H9 (cell line): Measurements from ENCODE around the gene JAKMIP1. TPM values are rescaled to one million over a fixed set of nuclear protein-coding genes. Genes with fewer than 3 reads are reported as not detected.

Experiments used
- DNase-seq: peaks from one replicate; pipeline ENCODE4 v3.0.0-alpha.2; 2017
- H2AFZ ChIP-seq: one replicate; pipeline ENCODE4 v1.6.1; 2013; ENCODE audit warnings: mild to moderate bottlenecking, low read length, control low read depth, moderate library complexity
- H2AK5ac ChIP-seq: 2 replicates; pipeline ENCODE4 v1.6.1; 2013; ENCODE audit warnings: low read length, control low read depth, mixed read lengths; ENCODE audit not compliant: insufficient read length
- H2BK120ac ChIP-seq: one replicate; pipeline ENCODE4 v1.6.1; 2013; ENCODE audit warnings: low read depth, mild to moderate bottlenecking, low read length, control low read depth, inconsistent platforms; ENCODE audit not compliant: poor library complexity, severe bottlenecking
- H2BK12ac ChIP-seq: 2 replicates; pipeline ENCODE4 v1.6.1; 2013; ENCODE audit warnings: low read length, control low read depth, mixed read lengths, low read depth; ENCODE audit not compliant: insufficient read length
- H2BK15ac ChIP-seq: 2 replicates; pipeline ENCODE4 v1.6.1; 2013; ENCODE audit warnings: low read depth, low read length, control low read depth
- H2BK20ac ChIP-seq: one replicate; pipeline ENCODE4 v1.6.1; 2013; ENCODE audit warnings: low read depth, mild to moderate bottlenecking, low read length, control low read depth, inconsistent platforms; ENCODE audit not compliant: poor library complexity, severe bottlenecking
- H2BK5ac ChIP-seq: 2 replicates; pipeline ENCODE4 v1.6.1; 2013; ENCODE audit warnings: low read length, control low read depth, mixed read lengths; ENCODE audit not compliant: insufficient read length
- H3K14ac ChIP-seq: 2 replicates; pipeline ENCODE4 v1.6.1; 2013; ENCODE audit warnings: low read length, control low read depth; ENCODE audit not compliant: insufficient read depth
- H3K18ac ChIP-seq: 2 replicates; pipeline ENCODE4 v1.6.1; 2013; ENCODE audit warnings: low read depth, mild to moderate bottlenecking, mixed read lengths, low read length, control low read depth; ENCODE audit not compliant: insufficient read length
- H3K23ac ChIP-seq: 2 replicates; pipeline ENCODE4 v1.6.1; 2013; ENCODE audit warnings: low read length, control low read depth, mixed read lengths, low read depth; ENCODE audit not compliant: insufficient read length
- H3K23me2 ChIP-seq: 2 replicates; pipeline ENCODE4 v1.6.1; 2013; ENCODE audit warnings: low read depth, mild to moderate bottlenecking, mixed read lengths, low read length, control low read depth; ENCODE audit not compliant: insufficient read length, poor library complexity, severe bottlenecking
- H3K27ac ChIP-seq: 2 replicates; pipeline ENCODE4 v1.5.1; 2013; ENCODE audit warnings: low read length, control low read depth, mixed read lengths, low read depth; ENCODE audit not compliant: insufficient read length
- H3K27me3 ChIP-seq: 2 replicates; pipeline ENCODE4 v1.6.1; 2013; ENCODE audit warnings: low read length, control low read depth, inconsistent platforms; ENCODE audit not compliant: insufficient read depth
- H3K4ac ChIP-seq: 2 replicates; pipeline ENCODE4 v1.6.1; 2013; ENCODE audit warnings: low read depth, mild to moderate bottlenecking, control low read depth, inconsistent platforms, low read length, moderate library complexity
- H3K4me1 ChIP-seq: 2 replicates; pipeline ENCODE4 v1.6.1; 2013; ENCODE audit warnings: low read length, control low read depth, inconsistent platforms; ENCODE audit not compliant: insufficient read depth
- H3K4me2 ChIP-seq: 2 replicates; pipeline ENCODE4 v1.6.1; 2013; ENCODE audit warnings: low read length, control low read depth, mixed read lengths; ENCODE audit not compliant: insufficient read length, insufficient read depth
- H3K56ac ChIP-seq: 2 replicates; pipeline ENCODE4 v1.6.1; 2013; ENCODE audit warnings: low read depth, mild to moderate bottlenecking, mixed read lengths, low read length, control low read depth; ENCODE audit not compliant: insufficient read length
- H3K79me1 ChIP-seq: 2 replicates; pipeline ENCODE4 v1.6.1; 2013; ENCODE audit warnings: low read depth, mild to moderate bottlenecking, moderate library complexity, low read length, control low read depth, inconsistent platforms; ENCODE audit not compliant: insufficient read depth, poor library complexity, severe bottlenecking
- H3K79me2 ChIP-seq: 2 replicates; pipeline ENCODE4 v1.6.1; 2013; ENCODE audit warnings: low read length, control low read depth, inconsistent platforms; ENCODE audit not compliant: insufficient read depth
- H3K9ac ChIP-seq: 2 replicates; pipeline ENCODE4 v1.6.1; 2013; ENCODE audit warnings: low read length, control low read depth, mixed read lengths; ENCODE audit not compliant: insufficient read length; ENCODE audit errors: extremely low read depth
- H3K9me3 ChIP-seq: one replicate; pipeline ENCODE4 v1.6.1; 2013; ENCODE audit warnings: low read depth, low read length, inconsistent platforms; ENCODE audit not compliant: control insufficient read depth
- H3T11ph ChIP-seq: one replicate; pipeline ENCODE4 v1.6.1; 2013; ENCODE audit warnings: mild to moderate bottlenecking, low read length, control low read depth, inconsistent platforms
- H4K20me1 ChIP-seq: one replicate; pipeline ENCODE4 v1.6.1; 2013; ENCODE audit not compliant: control insufficient read depth, insufficient read length, insufficient read depth
- H4K5ac ChIP-seq: 2 replicates; pipeline ENCODE4 v1.6.1; 2013; ENCODE audit warnings: low read depth, mild to moderate bottlenecking, mixed read lengths, low read length, control low read depth; ENCODE audit not compliant: insufficient read length
- H4K8ac ChIP-seq: replicated peaks from 2 replicates; pipeline ENCODE4 v1.6.1; 2013; ENCODE audit warnings: low read length, control low read depth, mixed read lengths, low read depth; ENCODE audit not compliant: insufficient read length
- H4K91ac ChIP-seq: 2 replicates; pipeline ENCODE4 v1.6.1; 2013; ENCODE audit warnings: low read depth, mild to moderate bottlenecking, moderate library complexity, mixed read lengths, low read length, control low read depth; ENCODE audit not compliant: insufficient read length
- H3K27ac Mint-ChIP-seq, 3 experiments: 2 replicates in 2 of 3; 3 replicates in 1 of 3; pipeline ENCODE4 v1.8.0; 2020 to 2021; ENCODE audit warnings: mixed read lengths in 3 of 3, mild to moderate bottlenecking in 1 of 3, moderate library complexity in 1 of 3
- H3K27me3 Mint-ChIP-seq: 2 replicates; pipeline ENCODE4 v1.8.0; 2021; ENCODE audit warnings: low read depth, mild to moderate bottlenecking, moderate library complexity, mixed read lengths
- H3K36me3 Mint-ChIP-seq, 3 experiments: 2 replicates in 2 of 3; 3 replicates in 1 of 3; pipeline ENCODE4 v1.8.0; 2020 to 2021; ENCODE audit warnings: low read depth in 3 of 3, mixed read lengths in 3 of 3; ENCODE audit not compliant: insufficient read depth in 1 of 3
- H3K4me1 Mint-ChIP-seq, 2 experiments: 2 replicates each; pipeline ENCODE4 v1.8.0; 2020; ENCODE audit warnings: mixed read lengths in 2 of 2
- H3K4me3 Mint-ChIP-seq, 2 experiments: 2 replicates in 1 of 2; 3 replicates in 1 of 2; pipeline ENCODE4 v1.8.0; 2020 to 2021; ENCODE audit warnings: mild to moderate bottlenecking in 2 of 2, mixed read lengths in 2 of 2, moderate library complexity in 1 of 2
- H3K9me3 Mint-ChIP-seq, 2 experiments: 2 replicates in 1 of 2; 3 replicates in 1 of 2; pipeline ENCODE4 v1.8.0; 2020; ENCODE audit warnings: mild to moderate bottlenecking in 2 of 2, mixed read lengths in 2 of 2, moderate library complexity in 1 of 2
- CTCF ChIP-seq: fragments of 200-600 bp; sonication (generic); conservative IDR thresholded peaks from 3 replicates; pipeline ENCODE4 v1.8.0; 2021; ENCODE audit warnings: antibody characterized with exemption, mild to moderate bottlenecking
- WGBS: extraction: QIAGEN DNeasy Blood & Tissue Kit; methylation state at CpG from one replicate; pipeline ENCODE4 v1.1.7; 2013; ENCODE audit warnings: missing lambda C conversion rate, low lambda C conversion rate, mixed read lengths; ENCODE audit not compliant: insufficient read length; ENCODE audit errors: extremely low coverage; 5-methylcytosine and 5-hydroxymethylcytosine counted together
- total RNA-seq: library from RNA; stranded (reverse); gene quantifications from 2 replicates; pipeline ENCODE4 v1.2.1, GENCODE V29; 2021

The JAKMIP1 gene
- total RNA-seq, 1 experiment from 2014 or later: 1.5 TPM

- no peak overlapping the region for H3K56ac ChIP-seq
- no peak overlapping the region for H2BK120ac ChIP-seq
- no peaks in the 10 kb centered on the region for H3K79me1 ChIP-seq
- no peak overlapping the region for H2BK5ac ChIP-seq
- H3K79me2 ChIP-seq: no peaks in the 10 kb centered on the region
- H2AFZ ChIP-seq: no peak overlapping the region
- no peak overlapping the region for H4K8ac ChIP-seq
- H3K4me3 Mint-ChIP-seq: no peak overlapping the region
- no peak overlapping the region for H3K23ac ChIP-seq
- no peak for DNase-seq
- no peaks in the 10 kb centered on the region for H4K20me1 ChIP-seq
- peaks cover 0 to 4% of the 10 kb centered on the region in 2 experiments; a peak in 2 of 4 replicates for H3K4me1 Mint-ChIP-seq
- no peak overlapping the region for H4K91ac ChIP-seq
- peaks cover 15% of the 10 kb centered on the region for H3K27me3 Mint-ChIP-seq
- H3K4me1 ChIP-seq: no peaks in the 10 kb centered on the region
- H4K5ac ChIP-seq: no peak overlapping the region
- no peaks in the 10 kb centered on the region for H3K27me3 ChIP-seq
- no peak overlapping the region for H3K4me2 ChIP-seq
- H3K18ac ChIP-seq: no peak overlapping the region
- no peak overlapping the region for H2BK12ac ChIP-seq
- peaks cover 2 to 3% of the 10 kb centered on the region in 2 experiments; a peak in 4 of 5 replicates for H3K9me3 Mint-ChIP-seq
- no CpG with 5 or more reads among the region's 5 CpGs for WGBS
- TF ChIP-seq CTCF: no peak
- H3K36me3 Mint-ChIP-seq: peaks cover 7 to 9% (median 9%) of the 10 kb centered on the region in 3 experiments
- no peaks in the 10 kb centered on the region for H3K23me2 ChIP-seq
- no peak overlapping the region for H3K27ac ChIP-seq
- no peak overlapping the region for H3T11ph ChIP-seq
- no peak overlapping the region for H3K14ac ChIP-seq
- H3K27ac Mint-ChIP-seq: no peak overlapping the region
- H2BK20ac ChIP-seq: no peak overlapping the region
- no peak overlapping the region for H2BK15ac ChIP-seq
- H3K9me3 ChIP-seq: no peaks in the 10 kb centered on the region
- H3K4ac ChIP-seq: no peak overlapping the region
- no peak overlapping the region for H2AK5ac ChIP-seq
- no peak overlapping the region for H3K9ac ChIP-seq
Observed at GRCh38 chr4:6065166-6065565, 135.2 kb downstream of the JAKMIP1 start.
